Small intestine (tissue), 7 donors: ENCODE measurements around the gene MRPS11. TPM values are rescaled to one million over a fixed set of nuclear protein-coding genes. Genes with fewer than 3 reads are reported as not detected.

Experiments used
- DNase-seq, 2 donors: peaks; one replicate each; pipeline versions ENCODE4 v3.0.0 to v3.0.0-alpha.2; 2013
- FAIRE-seq: peaks from 2 replicates; lab custom pipeline; 2012; peaks lifted over from hg19 to GRCh38; lab: Jason Lieb, UNC
- H3K27ac ChIP-seq, 3 donors: one replicate each; pipeline ENCODE4 v1.5.1; 2013; ENCODE audit warnings: low read length in 2 of 3, mild to moderate bottlenecking in 2 of 3, control low read depth in 1 of 3, inconsistent platforms in 1 of 3, low read depth in 1 of 3, moderate library complexity in 1 of 3
- H3K27me3 ChIP-seq, 3 donors: one replicate each; pipeline ENCODE4 v1.6.1; 2013; ENCODE audit warnings: low read length in 3 of 3, inconsistent platforms in 1 of 3; ENCODE audit not compliant: control insufficient read depth in 3 of 3, insufficient read depth in 3 of 3
- H3K36me3 ChIP-seq, 3 donors: one replicate each; pipeline ENCODE4 v1.6.1; 2013; ENCODE audit warnings: low read length in 3 of 3, inconsistent platforms in 1 of 3, low read depth in 1 of 3, mild to moderate bottlenecking in 1 of 3, moderate library complexity in 1 of 3; ENCODE audit not compliant: control insufficient read depth in 3 of 3, insufficient read depth in 2 of 3
- H3K4me1 ChIP-seq, 3 donors: one replicate each; pipeline ENCODE4 v1.6.1; 2013; ENCODE audit warnings: low read length in 2 of 3, inconsistent platforms in 1 of 3, low read depth in 1 of 3, mild to moderate bottlenecking in 1 of 3, moderate library complexity in 1 of 3; ENCODE audit not compliant: control insufficient read depth in 3 of 3, insufficient read depth in 2 of 3
- H3K4me3 ChIP-seq, 3 donors: one replicate each; pipeline ENCODE4 v1.5.1; 2013; ENCODE audit warnings: low read length in 3 of 3, control low read depth in 1 of 3, inconsistent platforms in 1 of 3, low read depth in 1 of 3, mild to moderate bottlenecking in 1 of 3, moderate library complexity in 1 of 3
- H3K9me3 ChIP-seq, 2 donors: one replicate each; pipeline ENCODE4 v1.6.1; 2013; ENCODE audit warnings: low read depth in 1 of 2, low read length in 1 of 2; ENCODE audit not compliant: control insufficient read depth in 2 of 2, insufficient read depth in 1 of 2
- WGBS, 3 donors: extraction: QIAGEN DNeasy Blood & Tissue Kit; methylation state at CpG; one replicate each; pipeline ENCODE4 v1.1.7; 2013; 5-methylcytosine and 5-hydroxymethylcytosine counted together
- polyA plus RNA-seq, 4 donors: library from polyadenylated mRNA; stranded (reverse) in 3 of 4; unstranded in 1 of 4; fragments of 200-250 nt in 3 of 4; fragments of 120-200 nt in 1 of 4; gene quantifications; one replicate each; pipeline versions ENCODE4 v1.2.1 to v1.2.3, GENCODE V29; 2013
- donor health status: healthy with polysubstance abuse.
- donor health status: control.
- donor health status: control.
- donor health status: Bipolar disorder and iron deficiency.
- donor health status: healthy.

The MRPS11 gene
- polyA plus RNA-seq, 4 donors, result 37.7 to 79.8 (median 63.9) TPM

DNA sequence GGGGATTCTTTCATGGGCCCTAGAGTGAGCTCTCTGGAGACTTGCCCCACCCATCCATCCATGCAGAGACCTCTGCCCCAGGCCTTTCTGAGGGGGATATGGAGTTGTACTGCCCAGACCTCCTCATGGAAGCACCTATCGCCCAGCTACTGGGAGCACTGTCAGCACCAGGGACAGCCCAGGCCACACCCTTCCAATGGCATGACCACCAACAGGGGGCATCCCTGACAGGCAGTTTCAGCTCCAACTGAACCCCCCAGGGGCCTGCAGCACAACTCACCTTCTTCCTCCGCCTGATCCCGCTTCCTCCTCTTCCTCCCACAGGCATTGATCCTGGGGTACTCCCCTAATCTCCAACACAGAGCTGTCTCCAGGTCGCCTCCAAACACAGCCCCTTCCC lies 21.8 kb downstream of the MRPS11 start:
- WGBS, 3 donors, result 80 to 97% (median 88%) methylated on average over 4 of the region's 4 CpGs
- no peaks in the 10 kb centered on the region for H3K36me3 ChIP-seq
- no peaks in the 10 kb centered on the region for H3K27me3 ChIP-seq
- H3K27ac ChIP-seq, result no peak overlapping the region
- DNase-seq, result no peak
- no peaks in the 10 kb centered on the region for H3K9me3 ChIP-seq
- no peaks in the 10 kb centered on the region for H3K4me1 ChIP-seq
- no peak for FAIRE-seq
- H3K4me3 ChIP-seq, result no peak overlapping the region

DNA sequence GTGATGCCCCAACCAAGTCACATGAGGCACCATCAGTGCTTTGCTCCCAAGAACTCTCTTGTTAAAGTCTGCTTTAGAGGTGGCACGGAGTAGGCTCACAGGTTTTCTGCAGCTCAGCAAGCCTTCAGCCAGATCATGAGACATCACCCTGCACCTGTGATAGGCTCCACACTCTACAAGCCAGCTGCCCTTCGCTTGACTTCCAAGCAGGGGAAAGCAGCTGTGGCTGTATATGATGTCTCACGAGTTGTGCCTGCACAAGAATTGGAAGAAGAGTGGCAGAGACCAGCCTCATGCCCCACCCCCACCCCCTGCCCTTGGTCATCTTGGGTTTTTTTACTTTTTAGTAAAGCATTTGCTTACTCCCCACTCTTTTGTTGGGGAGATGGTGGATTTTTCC lies 22.5 kb downstream of the MRPS11 start:
- no peak overlapping the region for H3K27ac ChIP-seq
- WGBS, 3 donors, result 88 to 91% (median 89%) methylated on average over 3 of the region's 3 CpGs
- no peaks in the 10 kb centered on the region for H3K9me3 ChIP-seq
- DNase-seq (no peak), FAIRE-seq (no peak)
- H3K36me3 ChIP-seq, result peaks cover 0 to 1% (median 0%) of the 10 kb centered on the region in 3 donors
- no peaks in the 10 kb centered on the region for H3K4me1 ChIP-seq
- H3K4me3 ChIP-seq, result no peak overlapping the region
- no peaks in the 10 kb centered on the region for H3K27me3 ChIP-seq

DNA sequence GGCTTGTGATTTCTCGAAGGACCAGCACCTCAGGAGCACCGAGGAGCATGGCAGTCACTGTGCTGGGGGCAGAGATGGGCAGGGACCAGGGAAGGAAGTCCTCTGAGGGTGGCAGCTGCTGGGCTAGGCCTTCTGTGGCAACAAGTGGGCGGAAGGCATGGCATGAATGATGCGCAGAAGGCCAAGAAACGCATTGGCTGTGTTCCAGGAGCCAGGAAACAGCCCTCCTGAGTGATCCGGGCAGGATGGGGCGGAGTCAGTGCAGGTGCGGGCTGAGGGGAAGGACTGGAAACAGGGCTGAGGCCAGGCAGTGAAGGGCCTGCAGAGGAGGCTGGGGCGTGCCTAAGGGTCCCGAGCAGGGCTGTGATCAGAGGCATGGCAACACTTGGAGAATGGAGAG lies 23.6 kb downstream of the MRPS11 start:
- DNase-seq, result peak in 1 of 2 donors; percentile 25
- WGBS, 3 donors, result 50 to 65% (median 54%) methylated on average over 10 of the region's 10 CpGs
- H3K4me3 ChIP-seq, result no peak overlapping the region
- no peak overlapping the region for H3K27ac ChIP-seq
- no peaks in the 10 kb centered on the region for H3K27me3 ChIP-seq
- peaks cover 0 to 9% (median 0%) of the 10 kb centered on the region in 3 donors for H3K36me3 ChIP-seq
- FAIRE-seq, result no peak
- H3K9me3 ChIP-seq, result no peaks in the 10 kb centered on the region
- H3K4me1 ChIP-seq, result no peaks in the 10 kb centered on the region

DNA sequence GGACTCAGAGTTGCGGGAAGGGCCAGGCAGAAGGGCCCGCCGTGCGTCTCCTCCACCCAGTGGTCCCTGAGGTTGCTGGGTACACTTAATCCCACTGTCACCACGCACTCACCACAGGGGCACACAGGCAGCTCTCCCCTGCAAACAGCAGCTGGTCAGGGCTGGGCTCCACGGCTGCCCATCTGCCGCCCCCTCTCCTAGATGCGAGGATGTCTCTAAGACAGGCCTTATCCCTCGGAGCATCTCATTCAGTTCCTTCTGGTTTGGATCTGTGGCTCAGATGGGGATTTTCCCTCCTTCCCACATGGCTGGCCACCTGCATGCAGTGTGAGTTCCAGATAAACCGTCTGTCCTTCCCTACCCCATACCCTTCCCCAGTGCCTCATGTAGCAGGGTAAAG lies 26.3 kb downstream of the MRPS11 start:
- no peak for DNase-seq
- Histone ChIP-seq H3K36me3 (peaks cover 0 to 23% (median 0%) of the 10 kb centered on the region in 3 donors), H3K4me3 (no peak overlapping the region), H3K9me3 (no peaks in the 10 kb centered on the region), H3K4me1 (no peaks in the 10 kb centered on the region), H3K27me3 (no peaks in the 10 kb centered on the region), H3K27ac (no peak overlapping the region)
- 85 to 91% (median 86%) methylated on average over 10 of the region's 10 CpGs for WGBS, 3 donors
- no peak for FAIRE-seq

DNA sequence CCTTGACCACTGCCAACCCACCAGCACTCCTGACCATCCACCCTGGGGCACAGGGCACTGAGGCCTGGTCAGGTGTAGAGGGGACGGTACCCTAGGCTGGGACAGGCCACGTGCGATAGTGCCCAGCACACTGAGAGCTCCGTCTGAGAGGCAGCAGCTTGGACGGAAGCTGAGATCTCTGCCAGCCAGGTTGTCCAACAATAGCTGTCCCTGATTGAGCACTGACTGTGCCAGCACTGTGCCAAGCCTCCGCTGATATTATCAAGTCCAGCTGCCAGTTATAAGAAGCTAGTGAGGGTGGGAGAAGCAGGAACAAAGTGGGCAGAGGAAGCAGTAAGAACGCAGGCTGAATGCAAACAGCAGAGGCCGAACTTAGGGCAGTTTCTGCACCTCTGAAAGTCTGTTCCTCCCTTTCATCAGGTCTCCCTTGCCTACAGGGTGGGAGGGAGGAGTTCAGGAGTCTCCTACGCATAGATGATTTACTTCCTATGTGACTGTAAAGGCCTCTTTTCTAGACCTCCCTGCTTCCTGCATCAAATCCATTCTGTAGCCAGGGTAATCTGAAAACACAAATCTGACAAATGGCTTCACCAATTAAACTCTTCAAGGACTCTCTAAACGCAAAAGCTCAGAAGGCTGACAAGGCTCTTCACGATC lies 29.7 kb downstream of the MRPS11 start:
- Histone ChIP-seq H3K4me1 (no peaks in the 10 kb centered on the region), H3K4me3 (no peak overlapping the region), H3K27me3 (no peaks in the 10 kb centered on the region), H3K9me3 (no peaks in the 10 kb centered on the region), H3K36me3 (peaks cover 0 to 26% (median 0%) of the 10 kb centered on the region in 3 donors), H3K27ac (no peak overlapping the region)
- 91 to 96% (median 91%) methylated on average over 11 of the region's 11 CpGs for WGBS, 3 donors
- no peak for DNase-seq
- no peak for FAIRE-seq

DNA sequence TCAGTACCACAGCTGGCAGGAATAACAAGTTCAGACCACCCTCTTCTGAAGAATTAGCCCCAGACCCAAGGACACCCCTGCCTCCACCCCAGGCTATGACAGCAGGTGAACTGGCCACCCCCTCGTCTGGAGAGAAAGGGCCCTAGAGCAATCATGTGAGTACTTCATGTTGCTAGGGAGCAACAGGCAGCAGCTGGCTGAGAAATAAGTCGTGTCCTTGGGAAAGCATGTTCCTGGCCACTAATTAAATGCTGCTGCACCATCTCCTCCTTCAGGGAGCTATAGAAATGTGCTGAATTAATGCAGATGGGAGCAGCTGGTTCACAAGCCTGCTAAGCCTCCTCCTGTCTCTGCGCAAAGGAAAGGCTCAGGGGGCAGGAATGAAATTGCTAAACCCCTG lies 31.5 kb downstream of the MRPS11 start:
- 70 to 73% (median 70%) methylated on average over 3 of the region's 3 CpGs for WGBS, 3 donors
- Histone ChIP-seq H3K27ac (no peak overlapping the region), H3K27me3 (no peaks in the 10 kb centered on the region), H3K4me1 (no peaks in the 10 kb centered on the region), H3K4me3 (no peak overlapping the region), H3K36me3 (peaks cover 0 to 29% (median 2%) of the 10 kb centered on the region in 3 donors), H3K9me3 (no peaks in the 10 kb centered on the region)
- FAIRE-seq (no peak), DNase-seq (no peak)

DNA sequence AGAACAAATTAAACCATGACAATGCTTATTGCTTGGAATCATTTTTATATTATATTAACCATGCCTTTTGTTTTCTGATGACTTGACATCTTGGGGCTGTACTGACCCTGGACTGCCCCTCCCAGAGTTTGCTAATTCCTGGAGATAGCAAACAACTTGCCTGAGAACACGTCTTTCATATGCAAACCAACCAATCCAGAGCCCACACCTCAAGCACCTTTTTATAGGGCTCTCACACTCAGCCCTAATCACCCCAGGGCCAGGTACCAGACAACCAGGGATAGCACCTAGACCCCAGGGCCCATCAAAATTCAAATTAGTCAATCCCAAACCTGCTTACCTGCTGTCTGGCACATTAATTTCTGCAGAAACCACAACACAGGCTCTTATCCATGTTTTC lies 36.9 kb downstream of the MRPS11 start:
- WGBS, 3 donors, result 82 to 100% (median 89%) methylated on average over 1 of the region's 1 CpG
- H3K36me3 ChIP-seq, result peaks cover 0 to 6% (median 2%) of the 10 kb centered on the region in 3 donors
- H3K27ac ChIP-seq, result no peak overlapping the region
- DNase-seq, result no peak
- no peak overlapping the region for H3K4me3 ChIP-seq
- no peak for FAIRE-seq
- H3K4me1 ChIP-seq, result no peaks in the 10 kb centered on the region
- H3K27me3 ChIP-seq, result no peaks in the 10 kb centered on the region
- H3K9me3 ChIP-seq, result no peaks in the 10 kb centered on the region

DNA sequence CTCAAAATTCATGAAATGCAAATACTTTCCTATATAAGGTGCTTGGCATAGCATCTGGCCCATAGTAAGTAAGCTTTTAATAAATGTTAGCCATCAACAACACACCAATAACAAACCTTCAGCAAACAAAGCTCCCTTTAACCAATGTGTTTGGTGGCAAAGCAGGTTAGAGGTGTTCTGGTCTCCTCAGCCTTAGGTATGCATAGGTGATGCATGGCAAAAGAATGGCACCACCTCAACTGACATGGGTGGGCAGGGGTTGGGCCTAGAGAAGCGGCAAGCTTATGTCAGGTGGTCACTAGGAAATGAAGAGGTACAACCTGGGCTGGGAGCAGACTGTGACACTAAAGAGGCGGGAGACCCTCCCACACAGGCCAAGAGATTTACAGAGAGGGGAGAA lies 38.2 kb downstream of the MRPS11 start:
- no peaks in the 10 kb centered on the region for H3K4me1 ChIP-seq
- H3K27ac ChIP-seq, result no peak overlapping the region
- peaks cover 0 to 10% (median 2%) of the 10 kb centered on the region in 3 donors for H3K36me3 ChIP-seq
- whole genome bisulfite sequencing, 3 donors, result 97 to 100% (median 97%) methylated on average over 2 of the region's 2 CpGs
- H3K4me3 ChIP-seq, result no peak overlapping the region
- no peaks in the 10 kb centered on the region for H3K9me3 ChIP-seq
- H3K27me3 ChIP-seq, result no peaks in the 10 kb centered on the region
- FAIRE-seq (no peak), DNase-seq (no peak)

DNA sequence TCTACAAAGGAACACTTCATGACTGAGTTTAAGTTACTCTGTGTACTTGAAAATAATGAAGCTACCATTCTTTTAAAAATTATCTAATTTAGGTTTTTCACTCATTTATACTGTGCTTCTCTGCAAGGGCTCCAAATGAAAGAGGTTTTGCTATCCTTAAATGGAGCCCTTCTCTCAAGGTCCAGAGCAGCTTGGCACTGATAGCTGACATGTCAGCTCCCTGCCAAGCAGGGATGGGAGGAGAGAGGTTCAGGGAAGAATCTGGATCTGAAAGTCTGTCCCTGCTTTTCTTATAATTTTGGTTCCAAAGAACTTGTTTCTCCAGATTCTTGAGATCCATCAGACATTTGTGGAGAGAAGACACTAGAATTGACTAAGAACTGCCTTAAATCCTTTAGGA lies 39.1 kb downstream of the MRPS11 start:
- FAIRE-seq (no peak), DNase-seq (no peak)
- Histone ChIP-seq H3K27me3 (no peaks in the 10 kb centered on the region), H3K36me3 (peaks cover 2 to 14% (median 2%) of the 10 kb centered on the region in 3 donors), H3K9me3 (no peaks in the 10 kb centered on the region), H3K4me1 (no peaks in the 10 kb centered on the region), H3K4me3 (no peak overlapping the region), H3K27ac (no peak overlapping the region)
